Stimulated activated CD4-positive, alpha-beta T cell treated with anti-CD3 and anti-CD28 coated beads, Interleukin-12 subunit alpha, Interleukin-12 subunit beta, amount 100 ng/mL, for 48 hours (primary cell): ENCODE measurements around the gene TADA2B.
"Not testable (repeated sequence)": the region's sequence is repeated elsewhere in the genome, so short reads cannot be mapped to it uniquely, and the experiment has no call there.

ENCODE experiments used
- DNase-seq, 3 donors: peaks; one replicate each; pipeline ENCODE4 v3.0.0-alpha.2; 2020; ENCODE audit warnings: low read depth in 2 of 3, low spot score in 1 of 3

The TADA2B gene

GRCh38 chr4:7078025-7078424, 34.9 kb downstream of the TADA2B start:
- no peak for DNase-seq

DNA sequence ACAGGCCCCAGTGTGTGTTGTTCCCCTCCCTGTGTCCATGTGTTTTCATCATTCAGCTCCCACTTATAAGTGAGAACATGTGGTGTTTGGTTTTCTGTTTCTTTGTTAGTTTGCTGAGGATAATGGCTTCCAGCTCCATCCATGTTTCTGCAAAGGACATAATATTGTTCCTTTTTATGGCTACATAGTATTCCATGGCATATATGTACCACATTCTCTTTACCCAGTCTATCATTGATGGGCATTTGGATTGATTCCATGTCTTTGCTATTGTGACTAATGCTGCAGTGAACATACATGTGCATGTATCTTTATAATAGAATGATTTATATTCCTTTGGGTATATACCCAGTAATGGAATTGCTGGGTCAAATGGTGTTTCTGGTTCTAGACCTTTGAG, 36.3 kb downstream of the TADA2B start:
- DNase-seq = not testable (repeated sequence)

DNA sequence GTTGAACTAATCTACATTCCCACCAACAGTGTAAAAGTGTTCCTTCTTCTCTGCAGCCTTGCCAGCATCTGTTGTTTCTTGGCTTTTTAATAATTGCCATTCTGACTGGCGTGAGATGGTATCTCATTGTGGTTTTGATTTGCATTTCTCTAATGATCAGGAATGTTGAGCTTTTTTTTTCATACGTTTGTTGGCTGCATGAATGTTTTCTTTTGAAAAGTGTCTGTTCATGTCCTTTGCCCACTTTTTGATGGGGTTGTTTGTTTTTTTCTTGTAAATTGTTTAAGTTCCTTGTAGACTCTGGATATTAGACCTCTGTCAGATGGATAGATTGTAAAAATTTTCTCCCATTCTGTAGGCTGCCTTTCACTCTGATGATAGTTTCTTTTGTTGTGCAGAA, 36.7 kb downstream of the TADA2B start:
- not testable (repeated sequence) for DNase-seq

DNA sequence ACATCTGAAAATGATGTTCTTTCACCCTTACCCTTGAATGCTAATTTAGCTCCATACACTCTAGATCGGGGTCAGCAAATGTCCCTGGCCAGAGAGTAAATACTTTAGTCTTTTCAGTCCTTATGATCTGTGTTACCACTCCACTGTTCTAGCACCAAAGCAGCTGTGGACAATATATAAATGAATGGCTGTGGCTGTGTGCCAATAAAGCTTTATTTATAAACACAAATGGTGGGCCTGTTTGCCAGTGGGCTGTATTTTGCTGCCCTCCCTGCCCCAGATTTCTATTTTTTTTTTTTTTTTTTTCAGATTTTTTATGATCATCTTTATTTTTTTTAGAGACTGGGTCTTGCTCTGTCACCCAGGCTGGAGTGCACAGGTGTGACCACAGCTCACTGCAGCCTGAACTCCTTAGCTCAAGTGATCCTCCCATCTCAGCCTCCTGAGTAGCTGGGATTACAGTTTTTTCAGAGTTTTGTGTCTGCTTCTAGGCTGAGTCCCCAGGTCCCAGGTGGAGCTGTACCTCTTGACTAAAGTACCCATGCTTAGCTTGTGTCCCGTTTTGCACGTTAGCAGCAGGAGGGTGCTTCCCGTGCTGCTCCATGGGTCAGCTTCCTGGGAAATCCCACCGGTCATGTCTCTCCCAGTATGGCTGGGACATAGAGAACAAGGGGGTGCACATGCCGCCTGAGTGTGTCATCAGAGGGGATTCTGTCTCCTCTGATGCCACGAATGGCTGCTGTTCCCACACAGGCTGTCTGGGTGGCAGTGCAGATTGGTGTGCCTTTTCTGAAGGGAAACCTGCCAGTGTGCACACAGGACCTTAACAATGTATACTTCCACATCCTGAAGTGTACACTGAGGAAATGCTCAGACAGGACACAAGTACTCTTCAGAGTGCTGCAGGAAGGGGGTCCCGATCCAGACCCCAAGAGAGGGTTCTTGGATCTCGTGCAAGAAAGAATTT, 40.7 kb downstream of the TADA2B start:
- DNase-seq = no peak

DNA sequence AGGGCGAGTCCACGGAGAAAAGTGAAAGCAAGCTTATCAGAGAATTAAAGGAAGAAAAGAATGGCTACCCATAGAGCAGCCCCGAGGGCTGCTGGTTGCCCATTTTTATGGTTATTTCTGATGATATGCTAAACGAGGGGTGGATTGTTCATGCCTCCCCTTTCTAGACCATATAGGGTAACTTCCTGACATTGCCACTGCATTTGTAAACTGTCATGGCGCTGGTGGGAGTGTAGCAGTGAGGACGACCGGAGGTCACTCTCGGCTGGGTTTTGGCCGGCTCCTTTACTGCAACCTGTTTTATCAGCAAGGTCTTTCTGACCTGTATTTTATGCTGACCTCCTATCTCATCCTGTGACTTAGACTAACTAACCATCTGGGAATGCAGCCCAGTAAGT, 41.4 kb downstream of the TADA2B start:
- not testable (repeated sequence) for DNase-seq

DNA sequence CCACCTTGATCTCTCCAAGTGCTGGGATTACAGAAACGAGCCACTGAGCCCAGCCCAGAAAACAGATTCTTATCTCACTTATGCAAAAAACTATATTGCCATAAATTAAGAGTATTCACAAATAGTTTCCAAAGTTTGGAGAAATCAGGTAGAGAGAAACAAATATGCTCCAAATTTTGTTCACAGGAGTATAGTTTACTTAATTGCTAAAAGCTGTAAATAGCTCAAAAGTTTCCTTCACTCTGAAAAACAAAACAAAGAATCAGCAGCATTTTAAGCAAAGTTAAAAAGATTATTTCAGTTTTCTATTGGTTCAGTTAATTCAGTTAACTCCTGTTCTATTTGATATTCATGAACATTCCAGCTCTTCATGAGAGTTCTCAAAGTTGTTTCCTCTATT, 43.2 kb downstream of the TADA2B start:
- DNase-seq = no peak

- no peak for DNase-seq
These were observed 43.9 kb downstream of the TADA2B start for GRCh38 chr4:7087036-7087435.

DNA sequence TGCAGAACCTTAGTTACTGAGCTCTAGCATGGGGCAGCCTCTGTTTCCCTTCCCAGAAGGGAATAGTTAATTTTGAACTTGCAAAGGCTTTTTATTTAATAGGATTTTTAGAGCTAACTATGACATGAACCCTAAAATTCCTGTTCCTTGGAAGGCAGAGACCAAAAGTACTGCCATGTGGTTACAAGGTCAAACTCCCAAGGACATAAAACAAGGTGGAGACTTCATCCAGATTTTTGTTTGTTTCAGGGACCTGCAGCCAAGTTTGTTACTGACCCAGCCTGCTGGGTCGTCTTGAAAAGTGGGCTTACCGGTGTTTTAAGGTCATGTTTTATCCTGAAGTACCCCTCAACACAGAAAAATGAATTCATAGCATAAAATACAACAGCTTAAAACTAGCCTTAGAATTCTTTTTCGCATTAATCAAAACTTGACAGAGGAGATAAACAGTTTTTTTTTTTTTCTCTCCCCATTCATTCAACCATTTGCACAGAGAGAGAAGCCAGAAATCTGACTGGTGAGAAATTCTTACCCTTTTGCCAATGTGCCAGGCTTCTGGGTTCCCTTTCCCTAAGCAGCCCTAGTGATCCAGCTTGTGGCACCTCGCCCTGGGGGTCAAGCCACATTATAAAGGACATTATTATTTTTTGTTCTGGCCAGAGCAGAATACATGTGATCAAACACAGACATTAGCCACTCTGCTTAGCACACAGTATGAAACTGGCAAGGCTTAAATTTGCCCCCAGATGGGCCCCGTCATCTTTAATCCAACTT, 46.2 kb downstream of the TADA2B start:
- DNase-seq = no peak

DNA sequence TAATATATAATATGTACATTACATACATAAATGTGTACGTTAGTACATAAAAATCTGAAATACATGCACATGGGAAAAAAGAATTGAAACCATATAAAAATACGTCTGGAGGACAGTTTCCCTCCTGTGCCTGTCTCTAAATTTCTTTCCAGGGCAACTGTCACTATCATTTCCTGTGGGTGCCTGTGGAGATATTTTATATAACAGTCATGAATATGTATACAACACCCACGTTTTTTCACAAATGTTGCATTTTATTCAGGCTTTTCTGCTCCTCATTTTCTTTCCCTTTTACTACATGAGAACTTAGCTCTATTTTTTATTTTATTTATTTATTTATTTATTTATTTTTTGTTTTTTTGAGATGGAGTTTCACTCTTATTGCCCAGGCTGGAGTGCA, 48.9 kb downstream of the TADA2B start:
- DNase-seq = no peak

GRCh38 chr4:7094916-7095315, 51.7 kb downstream of the TADA2B start:
- no peak for DNase-seq

- no peak for DNase-seq
These were observed 52.5 kb downstream of the TADA2B start for GRCh38 chr4:7095611-7096155.

DNA sequence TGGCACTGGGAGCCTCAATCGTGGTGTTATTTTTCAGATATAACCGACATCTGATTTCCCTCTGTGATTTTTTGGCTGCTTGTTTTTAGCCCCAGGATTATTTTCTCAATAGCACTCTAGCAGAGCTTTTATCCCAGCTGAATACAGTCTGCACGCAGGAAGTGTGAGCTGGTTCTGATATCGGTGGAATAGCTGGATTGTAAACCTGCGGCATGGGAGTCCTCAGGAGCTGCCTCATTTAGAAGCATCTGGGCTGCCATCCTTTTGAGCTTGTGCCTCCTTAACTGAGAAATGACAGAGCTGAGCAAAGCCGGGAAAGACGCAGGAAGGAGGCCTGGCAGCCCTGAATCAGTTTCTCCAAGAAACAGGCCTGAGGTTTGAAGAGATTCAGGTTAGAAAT, 53.1 kb downstream of the TADA2B start:
- DNase-seq = no peak

GRCh38 chr4:7101692-7102515, 58.7 kb downstream of the TADA2B start:
- peak; percentile 38 to 55 (median 50) for DNase-seq

DNA sequence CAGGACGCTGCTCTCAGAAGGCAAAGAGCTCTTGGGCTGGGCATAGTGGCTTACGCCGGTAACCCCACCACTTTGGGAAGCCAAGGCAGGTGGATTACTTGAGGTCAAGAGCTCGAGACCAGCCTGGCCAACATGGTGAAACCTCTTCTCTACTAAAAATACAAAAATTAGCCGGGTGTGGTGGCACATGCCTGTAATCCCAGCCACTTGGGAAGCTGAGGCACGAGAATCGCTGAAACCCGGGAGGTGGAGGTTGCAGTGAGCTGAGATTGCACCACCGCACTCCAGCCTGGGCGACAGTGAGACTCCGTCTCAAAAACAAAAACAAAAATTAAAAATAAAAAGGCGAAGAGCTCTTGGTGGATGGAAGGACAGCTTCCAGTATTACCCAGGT, 59.3 kb downstream of the TADA2B start:
- not testable (repeated sequence) for DNase-seq

DNA sequence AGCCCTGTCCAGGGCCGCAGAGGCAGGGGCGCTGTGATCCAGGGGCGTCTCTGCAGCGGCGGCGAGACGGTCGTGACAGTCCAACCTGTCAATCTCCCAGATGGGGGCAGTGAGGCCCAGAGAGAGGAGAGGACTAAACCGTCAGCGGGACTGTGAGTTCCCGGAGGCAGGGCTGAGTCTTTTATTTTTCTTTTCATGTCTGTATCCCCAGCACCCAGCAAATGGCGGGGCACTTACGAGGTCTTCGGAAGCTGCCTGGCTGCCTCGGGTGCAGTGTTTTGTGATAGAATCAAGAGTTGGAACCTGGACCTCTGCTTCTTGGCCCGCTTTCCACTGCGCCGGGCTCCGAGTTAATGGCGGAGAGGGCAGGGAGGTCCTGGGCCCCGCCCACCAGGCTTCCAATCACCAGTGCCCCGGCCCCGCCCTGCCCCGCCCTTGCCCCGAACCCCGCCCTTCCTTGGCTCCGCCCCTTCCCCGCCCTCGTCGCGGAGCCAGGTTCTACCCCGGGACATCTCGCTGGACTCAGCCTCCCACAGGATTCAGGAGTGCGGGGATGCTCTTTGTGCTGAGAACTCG, 59.9 kb downstream of the TADA2B start:
- DNase-seq = peak; percentile 74 to 83 (median 82)

- DNase-seq = no peak
These were observed 60.6 kb downstream of the TADA2B start for GRCh38 chr4:7103607-7104365.

GRCh38 chr4:7104366-7105031, 61.3 kb downstream of the TADA2B start:
- DNase-seq = no peak

GRCh38 chr4:7105276-7105675, 62.1 kb downstream of the TADA2B start:
- no peak for DNase-seq

- DNase-seq = no peak
These were observed 64.2 kb downstream of the TADA2B start for GRCh38 chr4:7107166-7107905.
